Left cardiac atrium (tissue), 4 donors: Measurements from ENCODE around the gene YBEY. TPM values are rescaled to one million over a fixed set of nuclear protein-coding genes. Genes with fewer than 3 reads are reported as not detected.
A peak's percentile ranks its signal among the peaks of the same experiment; 100 is the strongest.
"Not testable (repeated sequence)": the region's sequence is repeated elsewhere in the genome, so short reads cannot be mapped to it uniquely, and the experiment has no call there.

Experiments used
- ATAC-seq, 2 donors: fragments of 200-7000 bp; cut with Tn5 transposase; one replicate each; pipeline ENCODE4 v1.9.1; 2020; ENCODE audit warnings: mild to moderate bottlenecking in 2 of 2, moderate library complexity in 2 of 2
- DNase-seq: peaks from one replicate; pipeline ENCODE4 v3.0.0-alpha.2; 2020
- intact Hi-C, 2 donors: fragments of 100-400 bp; cut with DNase I; formaldehyde crosslinking; loops; one replicate each; pipeline versions ENCODE4 v1.14.1 to v1.15.1; 2022 to 2023
- long read RNA-seq: library from polyadenylated mRNA; unstranded; transcript quantifications from one replicate; pipeline ENCODE4 v2.0.0, GENCODE V29; 2021
- total RNA-seq, 2 donors: library from RNA; stranded (reverse); fragmentation: NEBNext Ultra II Directional; extraction: Animal tissue kit (Norgen Biotek cat#: 25700); gene quantifications; one replicate each; pipeline ENCODE4 v1.2.1, GENCODE V29; 2021
- donor health status: DM: no; HTN: yes; CAD: no.
- donor health status: DM: no; HTN: yes; CAD: no; lungs with severe emphysema.
- donor health status: DM: yes; HTN: yes; CAD: no.
- donor health status: Dilated cardiomyopathy.

YBEY gene, protein sequence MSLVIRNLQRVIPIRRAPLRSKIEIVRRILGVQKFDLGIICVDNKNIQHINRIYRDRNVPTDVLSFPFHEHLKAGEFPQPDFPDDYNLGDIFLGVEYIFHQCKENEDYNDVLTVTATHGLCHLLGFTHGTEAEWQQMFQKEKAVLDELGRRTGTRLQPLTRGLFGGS
- total RNA-seq: 10 to 100 TPM; 15.5 to 17.5 TPM
- long read RNA-seq, partial matches to known transcripts: 0 of 1 reads
- long read RNA-seq, other reads (novel, unspliced or antisense): 1 of 1 reads

DNA sequence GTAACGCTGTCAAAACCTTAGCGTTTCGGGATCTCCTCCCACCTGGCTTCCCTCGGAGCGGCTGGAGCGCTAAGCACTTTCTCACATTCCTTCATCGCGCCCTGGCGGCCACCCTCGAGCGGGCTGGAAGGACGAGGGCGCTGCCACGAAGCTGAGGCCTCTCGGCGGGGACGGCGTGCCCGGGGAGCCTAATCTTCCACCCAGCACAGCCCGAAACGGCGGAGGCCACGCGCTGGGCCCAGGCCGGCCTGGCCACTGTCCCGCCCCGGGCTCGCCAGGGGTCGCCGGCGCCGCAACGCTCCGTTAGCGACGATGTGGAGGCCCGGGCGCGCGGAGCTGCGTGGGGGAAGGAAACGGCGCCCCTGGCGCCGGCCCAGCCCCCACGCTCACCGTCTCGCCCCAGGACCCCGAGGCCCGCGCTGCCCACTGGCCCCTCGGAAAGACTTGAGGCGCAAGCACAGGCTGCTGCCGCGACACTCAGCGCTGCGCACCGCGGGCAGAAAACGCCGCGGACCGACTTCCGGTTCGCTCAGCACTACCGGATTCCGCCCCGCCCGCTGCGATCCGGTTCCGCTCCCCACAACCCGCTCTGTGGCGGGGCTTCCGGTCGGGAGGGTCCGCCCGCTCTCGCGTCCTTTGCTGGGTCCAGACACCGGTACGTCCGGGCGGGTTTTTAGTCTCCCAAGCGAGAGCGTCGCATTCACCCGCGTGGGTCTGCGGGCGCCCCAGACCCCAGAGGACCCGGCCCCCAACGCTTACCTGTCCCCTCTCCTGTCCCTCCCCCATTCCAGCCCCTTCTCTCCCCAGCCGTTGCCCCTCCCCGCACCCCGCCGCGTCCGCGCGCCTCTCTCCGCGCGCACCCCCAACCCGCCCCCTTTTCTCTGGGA is at the start of gene YBEY:
TSS of gene YBEY (plus strand) at position 582 of the 887 bp plus-strand sequence. CDS start 572 bp downstream, outside the sequence.
- ATAC-seq (peak; percentile 97), DNase-seq (peak; percentile 94)
- intact Hi-C loops: loop anchor here in 1 of 2 donors (1.0 to 2.0 kb wide), 2 partner anchors 11 to 39 kb away; partner anchors contain the start of gene PCNT

DNA sequence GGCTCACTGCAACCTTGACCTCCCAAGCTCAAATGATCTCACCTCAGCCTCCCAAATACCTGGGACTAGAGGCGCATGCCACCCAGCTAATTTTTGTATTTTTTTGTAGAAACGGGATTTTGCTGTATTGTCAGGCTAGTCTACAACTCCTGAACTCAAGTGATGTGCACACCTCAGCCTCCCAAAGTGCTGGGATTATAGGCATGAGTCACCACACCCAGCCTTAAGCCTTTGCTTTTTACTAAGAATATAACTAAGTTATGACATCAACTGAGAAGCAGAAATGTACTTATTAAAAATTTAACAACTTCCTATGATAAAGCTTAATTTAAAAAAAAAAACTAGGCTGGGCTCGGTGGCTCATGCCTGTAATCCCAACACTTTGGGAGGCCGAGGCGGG is 48.7 kb upstream of the YBEY start:
- DNase-seq (no peak), ATAC-seq (no peak)
- intact Hi-C loops: loop anchor here in 1 of 2 donors (10.0 kb wide), 1 partner anchor 83 kb away; the partner anchor contains the start of gene FTCD

DNA sequence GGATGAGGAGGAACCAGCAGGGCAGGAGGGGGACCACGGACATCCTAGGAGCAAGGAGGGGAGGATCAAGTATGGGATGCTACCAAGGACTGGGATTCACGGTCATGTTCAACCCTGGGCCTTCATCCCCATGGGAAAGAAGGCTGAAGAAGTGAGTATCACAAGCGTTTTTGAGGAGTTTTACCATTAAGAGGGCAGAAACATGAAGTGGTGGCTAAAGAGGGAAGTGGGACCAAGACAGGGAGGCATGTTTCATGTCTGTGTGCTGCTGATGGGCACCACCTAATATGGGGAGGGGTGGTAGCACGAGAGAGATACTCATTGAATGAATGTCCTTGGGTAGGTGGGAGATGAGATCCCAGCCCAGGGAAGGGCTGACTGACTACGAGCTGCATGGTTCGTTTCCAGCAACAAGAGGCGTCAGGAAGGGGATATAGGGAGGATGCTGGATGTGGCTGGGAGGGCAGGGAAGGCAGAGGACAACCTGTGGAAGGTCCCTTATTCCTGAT is 46.3 kb upstream of the YBEY start:
- no peak for ATAC-seq
- no peak for DNase-seq
- intact Hi-C loops: loop anchor here in 1 of 2 donors (10.0 kb wide), 1 partner anchor 85 kb away; the partner anchor contains the start of gene FTCD

DNA sequence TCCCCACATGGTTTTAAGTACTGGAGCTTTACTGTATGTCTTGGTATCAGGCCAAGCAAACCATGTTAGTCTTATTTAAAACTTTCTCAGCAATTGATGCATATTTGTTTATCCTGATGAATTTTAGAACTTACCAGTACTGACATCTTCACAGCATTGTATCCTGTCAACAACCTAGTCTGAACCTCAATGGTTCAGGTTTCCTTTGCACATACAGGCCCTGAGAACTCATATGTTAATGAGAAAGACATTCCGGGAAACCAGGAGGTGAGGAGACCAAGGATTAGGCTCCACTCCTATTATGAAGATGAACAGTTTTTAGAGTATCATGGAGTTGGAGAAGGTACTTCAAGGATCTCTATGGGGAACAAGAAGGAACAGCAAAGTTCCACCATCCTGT is 44.6 kb upstream of the YBEY start:
- intact Hi-C loops, ATAC-seq, DNase-seq: not testable (repeated sequence)

DNA sequence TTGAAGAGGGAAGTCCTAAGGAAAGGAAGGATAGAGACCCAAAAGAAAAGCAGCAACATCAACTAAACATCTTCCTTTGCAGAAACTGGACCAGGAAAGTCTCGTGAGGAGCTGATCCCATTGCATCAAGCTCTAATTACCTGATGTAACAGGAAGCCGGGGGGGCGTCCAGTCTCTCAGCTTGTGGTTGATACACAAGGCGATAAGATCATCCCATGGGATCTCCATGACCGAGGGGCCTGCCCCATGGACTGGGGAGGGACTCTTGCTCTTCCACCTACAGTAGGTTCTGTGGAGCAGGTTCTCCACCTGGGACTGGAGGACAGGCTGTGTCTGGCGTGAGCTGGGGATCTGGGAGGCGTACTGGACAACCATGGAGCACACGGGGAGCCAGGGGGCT is 42.8 kb upstream of the YBEY start:
- DNase-seq: no peak
- ATAC-seq: no peak
- intact Hi-C loops: no loop called here

DNA sequence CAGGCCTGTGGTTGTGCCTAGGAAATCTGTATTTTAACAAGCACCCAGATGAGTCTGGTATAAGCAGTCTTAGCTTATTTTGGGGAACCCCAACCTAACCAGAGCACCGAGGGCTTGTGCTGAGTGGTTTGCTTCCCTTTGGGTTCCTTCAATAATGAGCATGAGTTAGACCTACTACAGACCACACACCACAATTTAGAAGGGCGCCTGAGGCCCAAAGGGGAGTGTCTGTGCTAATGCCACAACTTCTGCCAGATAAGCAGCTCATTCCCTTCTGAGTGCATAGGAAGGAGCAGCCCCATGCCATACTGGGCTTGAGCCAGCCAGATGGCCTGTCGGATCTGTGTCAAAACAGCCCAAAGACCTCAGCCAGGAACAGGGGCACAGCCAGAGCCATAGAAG is 42.2 kb upstream of the YBEY start:
- ATAC-seq (no peak), DNase-seq (no peak)
- intact Hi-C loops: no loop called here

DNA sequence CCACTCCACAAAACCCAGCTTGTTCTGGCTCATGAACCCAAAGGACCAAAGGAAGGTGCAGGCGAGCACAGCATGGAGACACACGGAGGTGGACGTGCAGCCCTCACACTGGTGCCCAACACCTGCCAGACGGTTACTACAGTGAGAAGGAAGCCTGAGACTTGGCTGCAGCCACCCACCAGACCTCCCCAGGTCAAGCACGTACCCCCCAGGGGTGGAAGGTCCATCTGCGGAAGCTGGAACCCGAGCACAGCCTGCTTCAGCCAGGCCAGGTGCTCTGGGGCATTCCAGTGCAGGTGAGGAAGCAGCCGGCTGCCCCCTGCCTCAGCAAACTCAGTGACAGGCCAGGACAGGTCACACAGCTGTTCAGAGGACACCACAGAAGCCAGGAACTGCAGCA is 41.5 kb upstream of the YBEY start:
- ATAC-seq: no peak
- DNase-seq: no peak
- intact Hi-C loops: no loop called here

DNA sequence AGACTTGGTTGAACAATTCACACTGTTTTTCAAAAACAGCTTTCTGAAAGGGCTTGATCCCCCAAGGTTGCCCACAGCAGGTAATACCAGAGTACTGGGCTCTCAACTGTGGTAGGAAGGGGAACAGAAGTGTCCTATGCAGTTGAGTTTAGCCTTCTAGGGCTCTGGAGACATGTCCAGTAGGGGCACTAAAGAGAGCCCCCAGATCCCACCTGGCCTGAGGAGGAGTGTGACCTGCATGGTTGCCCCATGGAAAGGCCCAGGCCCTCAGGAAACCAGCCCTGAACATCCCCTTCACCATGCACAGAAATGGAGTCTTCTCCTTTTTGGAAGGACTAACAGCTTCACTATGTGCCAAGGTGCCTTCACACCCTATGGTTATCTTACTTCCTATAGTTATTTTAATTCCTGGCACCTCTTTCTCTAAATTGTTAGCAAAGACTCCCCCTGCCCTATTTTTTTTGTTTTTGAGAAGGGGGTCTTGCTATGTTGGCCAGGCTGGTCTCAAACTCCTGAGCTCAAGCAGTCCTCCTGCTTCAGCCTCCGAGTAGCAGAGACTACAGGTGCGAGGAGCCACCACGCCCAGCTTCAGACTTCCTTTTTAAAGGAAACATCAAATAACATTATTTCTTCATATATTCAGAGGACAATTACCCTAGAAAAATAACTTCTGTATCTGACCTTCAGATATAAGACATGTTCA is 40.8 kb upstream of the YBEY start:
- DNase-seq: no peak
- intact Hi-C loops: no loop called here
- no peak for ATAC-seq

DNA sequence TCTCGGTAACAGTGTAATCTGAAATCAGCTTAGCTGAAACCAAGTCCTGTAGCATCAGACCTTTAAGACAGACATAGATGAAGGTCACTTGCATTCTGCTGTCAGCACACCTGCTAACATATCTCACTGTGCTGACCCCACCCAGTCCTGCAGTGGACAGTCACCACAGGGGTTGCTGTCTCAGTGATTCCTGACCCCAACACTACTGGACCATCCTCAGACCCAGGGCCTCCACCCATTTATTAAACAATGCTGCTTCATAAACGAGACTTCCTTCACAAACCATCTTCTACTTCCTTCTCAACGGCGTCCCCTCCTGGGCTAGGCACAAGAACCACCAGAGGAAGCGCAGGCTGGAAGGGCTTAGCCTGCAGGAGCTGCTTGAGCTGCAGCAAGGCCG is 39.8 kb upstream of the YBEY start:
- ATAC-seq: no peak
- intact Hi-C loops: no loop called here
- DNase-seq: no peak

DNA sequence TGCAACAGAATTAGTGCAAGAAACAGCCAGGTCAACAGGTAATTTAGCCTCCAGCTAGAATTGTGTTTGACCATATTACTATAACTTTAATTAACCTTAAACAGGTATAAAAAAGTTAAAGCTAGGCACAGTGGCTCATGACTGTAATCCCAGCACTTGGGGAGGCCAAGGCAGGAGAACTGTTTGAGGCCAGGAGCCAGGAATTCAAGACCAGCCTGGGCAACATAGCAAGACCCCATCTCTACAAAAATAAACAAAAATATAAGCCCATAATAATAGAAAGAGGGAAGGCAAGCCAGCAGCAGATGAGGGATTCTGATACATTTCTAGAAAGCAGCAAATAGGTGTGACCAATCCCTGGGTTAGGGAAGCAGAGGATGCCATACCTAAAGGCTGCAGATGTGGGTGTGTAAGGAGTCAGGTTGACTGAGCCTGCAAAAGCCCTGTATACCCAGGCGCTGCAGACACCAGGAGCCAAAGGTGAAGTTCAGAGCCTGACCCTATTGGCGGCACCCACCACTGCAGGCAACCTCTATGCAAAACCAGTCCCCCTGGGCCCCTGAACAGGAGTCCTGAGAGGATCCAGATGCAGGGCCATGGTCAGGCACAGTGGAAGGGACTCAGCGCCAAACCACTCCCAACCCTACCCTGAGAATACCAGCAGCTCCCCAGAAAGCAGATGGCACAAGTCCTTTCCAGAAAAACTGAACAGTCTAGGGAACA is 38.3 kb upstream of the YBEY start:
- DNase-seq: no peak
- ATAC-seq: no peak
- intact Hi-C loops: no loop called here

DNA sequence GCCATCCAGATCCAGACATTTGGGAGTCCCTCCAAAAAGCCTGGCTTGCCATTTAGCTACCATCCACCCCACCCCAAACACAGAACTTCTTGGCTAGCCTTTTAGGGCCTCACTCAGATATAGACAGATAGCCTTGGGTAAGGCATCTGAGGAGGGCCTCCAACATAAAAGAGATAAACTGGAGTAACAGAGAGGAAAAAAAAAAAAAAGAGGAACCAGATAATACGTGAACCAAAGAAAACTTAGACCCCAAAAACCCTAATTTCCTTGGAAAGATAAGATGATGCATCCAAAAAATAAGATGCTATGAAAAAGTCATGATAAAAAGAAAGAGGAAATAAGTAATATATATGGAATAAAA is 37.7 kb upstream of the YBEY start:
- no peak for ATAC-seq
- no peak for DNase-seq
- intact Hi-C loops: no loop called here

DNA sequence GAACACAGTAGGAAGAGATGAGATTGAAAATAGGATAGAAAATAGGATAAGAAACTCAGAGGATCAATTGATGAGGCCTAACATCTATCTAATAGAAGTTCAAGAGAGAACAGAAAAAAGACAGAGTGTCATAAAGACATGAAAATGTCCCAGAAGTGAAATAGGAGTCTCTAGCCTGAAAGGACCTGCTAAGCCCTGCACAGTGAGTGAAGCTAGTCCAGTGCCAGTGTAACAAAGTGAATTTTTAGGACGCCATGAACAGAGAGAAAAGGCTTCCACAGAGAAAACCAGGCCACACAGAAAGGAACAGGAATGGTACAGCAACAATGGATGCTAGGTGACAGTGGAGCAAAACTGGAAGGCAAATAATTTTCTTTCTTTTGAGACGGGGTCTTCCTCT is 37.3 kb upstream of the YBEY start:
- intact Hi-C loops: no loop called here
- ATAC-seq (no peak), DNase-seq (no peak)

DNA sequence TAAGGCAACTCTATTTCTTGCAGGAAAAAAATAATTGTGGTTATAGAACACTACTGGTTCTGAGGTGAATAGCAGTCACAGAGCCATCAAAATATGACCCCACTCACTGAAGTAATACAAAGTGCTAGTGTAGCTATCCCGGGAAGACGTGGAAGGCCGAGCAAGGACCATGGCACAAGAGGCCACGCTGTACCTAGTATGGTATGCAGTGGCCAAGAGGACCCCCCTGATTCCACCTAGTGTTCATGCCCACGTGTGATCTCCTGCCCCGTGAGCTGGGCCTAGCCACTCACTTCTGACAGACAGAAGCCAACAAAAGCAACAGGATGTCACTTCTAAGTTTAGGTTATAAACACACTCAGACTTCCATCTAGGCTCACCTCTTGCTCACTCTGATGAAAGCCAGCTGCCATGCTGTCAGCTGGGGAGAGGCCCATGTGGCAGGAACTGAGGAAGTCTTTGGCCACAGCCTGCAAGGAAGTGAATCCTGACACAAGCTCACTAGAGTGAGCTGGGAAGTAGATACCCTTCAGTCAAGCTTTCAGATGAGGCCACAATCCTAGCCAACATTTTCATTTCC is 35.9 kb upstream of the YBEY start:
- intact Hi-C loops: loop anchor here in 1 of 2 donors (10.0 kb wide), 1 partner anchor 105 kb away; no protein-coding TSS in a partner anchor
- no peak for DNase-seq
- ATAC-seq: no peak

DNA sequence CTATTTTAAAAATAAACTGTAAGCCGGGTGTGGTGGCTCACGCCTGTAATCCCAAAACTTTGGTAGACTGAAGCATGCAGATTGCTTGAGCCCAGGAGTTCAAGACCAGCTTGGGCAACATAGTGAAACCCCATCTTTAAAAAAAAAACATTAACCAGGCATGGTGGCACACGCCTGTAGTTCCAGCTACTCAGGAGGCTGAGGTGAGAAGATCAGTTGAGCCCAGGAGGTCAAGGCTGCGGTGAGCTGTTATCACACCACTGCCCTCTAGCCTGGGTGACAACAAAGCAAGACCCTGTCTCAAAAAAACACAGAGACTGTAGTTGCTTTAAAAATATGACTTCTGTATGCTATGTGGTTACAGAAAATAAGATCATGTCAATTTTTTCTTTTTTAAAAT is 33.3 kb upstream of the YBEY start:
- intact Hi-C loops: loop anchor here in 1 of 2 donors (10.0 kb wide), 1 partner anchor 108 kb away; no protein-coding TSS in a partner anchor
- ATAC-seq (no peak), DNase-seq (no peak)

DNA sequence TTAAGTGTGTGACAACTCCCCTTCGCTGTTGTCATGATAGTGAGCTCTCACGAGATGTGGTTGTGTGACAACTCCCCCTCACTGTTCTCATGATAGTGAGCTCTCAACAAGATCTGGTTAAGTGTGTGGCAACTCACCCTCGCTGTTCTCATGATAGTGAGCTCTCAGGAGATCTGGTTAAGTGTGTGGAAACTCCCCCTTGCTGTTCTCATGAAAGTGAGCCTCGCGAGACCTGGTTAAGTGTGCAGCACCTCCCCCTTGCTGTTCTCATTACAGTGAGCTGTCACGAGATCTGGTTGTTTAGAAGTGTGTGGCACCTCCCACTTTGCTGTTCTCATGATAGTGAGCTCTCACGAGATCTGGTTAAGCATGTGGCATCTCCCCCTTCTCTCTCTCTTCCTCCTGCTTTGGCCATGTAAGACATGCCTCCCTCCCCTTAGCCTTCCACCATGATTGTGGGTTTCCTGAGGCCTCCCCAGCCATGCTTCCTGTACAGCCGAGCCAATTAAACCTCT is 32.5 kb upstream of the YBEY start:
- ATAC-seq (peak in 1 of 2 donors; percentile 7), DNase-seq (no peak)
- intact Hi-C loops: loop anchor here in 1 of 2 donors (10.0 kb wide), 1 partner anchor 109 kb away; no protein-coding TSS in a partner anchor

DNA sequence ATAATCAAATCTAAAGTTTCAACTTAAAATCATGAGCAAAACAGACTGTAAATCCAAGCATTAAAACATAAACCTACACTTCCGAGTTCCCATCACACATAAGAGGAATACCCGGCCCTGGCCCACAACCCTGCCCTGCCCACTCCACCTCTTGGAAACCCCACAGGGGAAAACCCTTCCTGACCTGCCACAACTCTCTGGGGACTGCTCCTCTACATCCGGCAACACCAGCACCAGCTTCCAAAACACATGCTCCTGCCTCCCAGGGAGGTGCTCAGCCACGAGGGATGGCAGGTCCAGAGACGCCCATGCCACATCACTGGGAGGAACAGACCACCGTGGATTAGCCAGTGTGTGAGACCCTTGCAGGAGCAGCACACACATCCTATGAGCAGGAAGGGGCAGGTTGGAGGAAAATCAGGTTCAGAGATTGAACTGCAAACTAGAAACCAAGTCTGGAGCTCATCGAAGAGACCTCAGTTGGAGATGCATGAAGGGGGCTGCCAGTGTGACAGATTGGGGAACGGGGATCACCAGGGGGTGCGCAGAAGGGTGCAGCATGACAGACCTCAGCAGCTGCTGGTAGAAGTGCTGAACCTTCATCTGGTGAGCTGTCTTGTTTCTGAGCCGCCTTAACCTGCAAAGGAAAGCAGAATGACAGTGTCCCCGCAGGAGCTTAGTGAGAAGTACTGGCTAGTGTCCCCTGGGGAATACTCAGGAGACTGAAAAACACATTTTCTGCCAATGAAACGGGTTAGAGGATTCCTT is 31.8 kb upstream of the YBEY start:
- no peak for ATAC-seq
- intact Hi-C loops: loop anchor here in 1 of 2 donors (10.0 kb wide), 1 partner anchor 110 kb away; no protein-coding TSS in a partner anchor
- DNase-seq: no peak

DNA sequence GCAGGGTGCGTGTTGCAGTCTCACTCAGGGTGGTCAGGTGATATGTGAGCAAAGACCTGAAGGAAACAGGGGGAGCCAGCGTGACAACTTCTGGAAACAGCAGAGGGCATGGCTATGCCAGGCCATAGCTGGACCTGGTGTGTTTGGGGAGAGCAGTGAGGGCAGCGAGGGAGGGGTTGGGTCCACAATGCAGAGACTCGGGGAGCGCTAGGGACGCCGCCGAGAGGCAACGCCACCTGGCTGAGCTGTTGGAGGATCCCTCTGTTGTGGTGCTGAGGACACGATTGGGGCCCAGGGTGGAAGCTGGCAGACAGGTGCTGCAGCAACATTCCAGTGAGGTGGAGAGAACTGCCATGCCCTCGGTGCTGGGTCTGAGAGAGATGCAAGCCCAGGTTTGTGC is 31.0 kb upstream of the YBEY start:
- no peak for ATAC-seq
- intact Hi-C loops: loop anchor here in 1 of 2 donors (10.0 kb wide), 1 partner anchor 110 kb away; no protein-coding TSS in a partner anchor
- no peak for DNase-seq
